ENCODE results near the gene MX1. TPM values are rescaled to one million over a fixed set of nuclear protein-coding genes. Genes with fewer than 3 reads are reported as not detected.
"Not testable (repeated sequence)": the region's sequence is repeated elsewhere in the genome, so short reads cannot be mapped to it uniquely, and the experiment has no call there.

MX1 gene
- total RNA-seq, 4 donors from 2014 or later: 35.4 to 62.6 (median 51.5) TPM

DNA sequence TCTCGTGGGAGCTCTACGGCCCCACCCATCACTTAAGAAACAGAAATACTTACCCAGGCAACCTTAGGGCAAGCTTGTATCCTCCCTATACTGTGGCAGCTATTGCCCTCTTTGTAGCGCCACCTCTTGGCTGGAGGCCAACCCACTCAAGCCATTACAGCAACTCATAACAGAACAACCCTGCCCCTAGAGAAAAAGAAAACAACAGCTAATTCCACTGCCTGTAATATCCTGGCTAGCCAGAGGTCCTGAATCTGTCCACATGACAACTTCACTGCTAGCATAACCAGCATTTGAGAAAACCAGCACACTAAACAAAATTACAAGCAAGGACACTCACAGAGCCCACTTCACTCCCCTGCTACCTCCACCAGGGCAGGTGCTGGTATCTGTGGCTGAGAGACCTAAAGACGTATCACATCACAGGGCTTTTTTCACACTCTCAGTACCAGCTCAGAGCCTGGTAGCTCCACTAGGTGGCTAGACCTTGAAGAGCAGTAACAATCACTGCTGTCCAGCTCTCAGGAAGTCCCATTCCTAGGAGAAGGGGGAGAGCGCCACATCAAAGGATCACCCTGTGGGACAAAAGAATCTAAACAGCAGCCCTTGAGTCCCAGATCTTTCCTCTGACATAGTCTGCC lies 14.5 kb upstream of the MX1 start:
- no peaks in the 10 kb centered on the region for H3K27me3 ChIP-seq
- TF ChIP-seq POLR2A (IDR thresholded peaks at IDR 0.05): no peak
- TF ChIP-seq, protein P1, sequence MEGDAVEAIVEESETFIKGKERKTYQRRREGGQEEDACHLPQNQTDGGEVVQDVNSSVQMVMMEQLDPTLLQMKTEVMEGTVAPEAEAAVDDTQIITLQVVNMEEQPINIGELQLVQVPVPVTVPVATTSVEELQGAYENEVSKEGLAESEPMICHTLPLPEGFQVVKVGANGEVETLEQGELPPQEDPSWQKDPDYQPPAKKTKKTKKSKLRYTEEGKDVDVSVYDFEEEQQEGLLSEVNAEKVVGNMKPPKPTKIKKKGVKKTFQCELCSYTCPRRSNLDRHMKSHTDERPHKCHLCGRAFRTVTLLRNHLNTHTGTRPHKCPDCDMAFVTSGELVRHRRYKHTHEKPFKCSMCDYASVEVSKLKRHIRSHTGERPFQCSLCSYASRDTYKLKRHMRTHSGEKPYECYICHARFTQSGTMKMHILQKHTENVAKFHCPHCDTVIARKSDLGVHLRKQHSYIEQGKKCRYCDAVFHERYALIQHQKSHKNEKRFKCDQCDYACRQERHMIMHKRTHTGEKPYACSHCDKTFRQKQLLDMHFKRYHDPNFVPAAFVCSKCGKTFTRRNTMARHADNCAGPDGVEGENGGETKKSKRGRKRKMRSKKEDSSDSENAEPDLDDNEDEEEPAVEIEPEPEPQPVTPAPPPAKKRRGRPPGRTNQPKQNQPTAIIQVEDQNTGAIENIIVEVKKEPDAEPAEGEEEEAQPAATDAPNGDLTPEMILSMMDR (IDR thresholded peaks at IDR 0.05): peak in 4 of 6 experiments; percentile 31 to 51 (median 36)
- no peak overlapping the region for H3K4me3 ChIP-seq (replicated peaks in 1 of 3)
- no peaks in the 10 kb centered on the region for H3K36me3 ChIP-seq
- 40 to 44% methylated on average over 5 of the region's 5 CpGs for WGBS, 2 donors
- peaks cover 9 to 12% of the 10 kb centered on the region in 2 donors for H3K4me1 ChIP-seq
- H3K9me3 ChIP-seq: no peaks in the 10 kb centered on the region
- intact Hi-C loops (cut with DNase I): no loop called here
- DNase-seq: peak; percentile 73 to 87
- H3K27ac ChIP-seq: peak overlapping the region in 2 of 3 donors; percentile 37 to 51

DNA sequence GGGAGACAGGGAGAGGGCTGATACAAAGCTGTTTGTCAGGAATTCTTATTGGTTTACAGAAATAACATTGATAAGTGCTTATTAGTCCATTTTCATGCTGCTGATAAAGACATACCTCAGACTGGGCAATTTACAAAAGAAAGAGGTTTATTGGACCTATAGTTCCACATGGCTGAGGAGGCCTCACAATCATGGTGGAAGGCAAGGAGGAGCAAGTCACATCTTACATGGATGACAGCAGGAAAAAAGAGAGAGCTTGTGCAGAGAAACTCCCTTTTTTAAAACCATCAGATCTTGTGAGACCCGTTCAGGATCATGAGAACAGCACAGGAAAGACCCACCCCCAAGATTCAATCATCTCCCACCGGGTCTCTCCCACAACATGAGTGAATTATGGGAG lies 8.5 kb upstream of the MX1 start:
- H3K9me3 ChIP-seq; intact Hi-C loops (cut with DNase I); H3K4me3 ChIP-seq (replicated peaks in 1 of 3); H3K36me3 ChIP-seq; H3K27me3 ChIP-seq; H3K27ac ChIP-seq; DNase-seq: not testable (repeated sequence)
- WGBS, 2 donors: 86 to 94% methylated on average over 2 of the region's 2 CpGs
- peaks cover 7 to 15% of the 10 kb centered on the region in 2 donors for H3K4me1 ChIP-seq

DNA sequence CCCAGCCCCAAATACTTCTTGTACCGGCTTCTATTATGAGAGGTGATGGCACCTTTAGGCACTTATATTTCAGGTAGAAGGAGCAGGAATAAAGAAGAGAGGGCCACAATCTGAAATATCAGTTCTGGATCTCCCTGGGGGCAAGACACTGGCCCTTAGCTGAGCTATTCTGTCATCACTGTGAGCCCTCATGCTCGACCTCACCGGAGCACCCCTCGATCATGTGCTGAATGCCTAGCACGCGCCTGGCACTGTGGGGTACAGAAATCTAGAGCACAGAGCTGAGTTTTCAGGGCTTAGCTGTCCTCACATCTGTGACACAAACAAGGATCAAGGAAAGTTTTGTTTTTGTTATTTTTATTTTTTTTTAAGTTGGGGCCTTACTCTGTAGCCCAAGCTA lies 7.6 kb upstream of the MX1 start:
- no peaks in the 10 kb centered on the region for H3K36me3 ChIP-seq
- no peak overlapping the region for H3K4me3 ChIP-seq (replicated peaks in 1 of 3)
- H3K9me3 ChIP-seq: no peaks in the 10 kb centered on the region
- WGBS, 2 donors: 92% methylated on average over 6 of the region's 6 CpGs
- no peak for TF ChIP-seq POLR2A (IDR thresholded peaks at IDR 0.05)
- TF ChIP-seq, protein P1 (IDR thresholded peaks at IDR 0.05): no peak
- no peaks in the 10 kb centered on the region for H3K27me3 ChIP-seq
- intact Hi-C loops (cut with DNase I): no loop called here
- peak overlapping the region in 1 of 3 donors; percentile 10 for H3K27ac ChIP-seq
- peaks cover 7 to 15% of the 10 kb centered on the region in 2 donors for H3K4me1 ChIP-seq
- no peak for DNase-seq

DNA sequence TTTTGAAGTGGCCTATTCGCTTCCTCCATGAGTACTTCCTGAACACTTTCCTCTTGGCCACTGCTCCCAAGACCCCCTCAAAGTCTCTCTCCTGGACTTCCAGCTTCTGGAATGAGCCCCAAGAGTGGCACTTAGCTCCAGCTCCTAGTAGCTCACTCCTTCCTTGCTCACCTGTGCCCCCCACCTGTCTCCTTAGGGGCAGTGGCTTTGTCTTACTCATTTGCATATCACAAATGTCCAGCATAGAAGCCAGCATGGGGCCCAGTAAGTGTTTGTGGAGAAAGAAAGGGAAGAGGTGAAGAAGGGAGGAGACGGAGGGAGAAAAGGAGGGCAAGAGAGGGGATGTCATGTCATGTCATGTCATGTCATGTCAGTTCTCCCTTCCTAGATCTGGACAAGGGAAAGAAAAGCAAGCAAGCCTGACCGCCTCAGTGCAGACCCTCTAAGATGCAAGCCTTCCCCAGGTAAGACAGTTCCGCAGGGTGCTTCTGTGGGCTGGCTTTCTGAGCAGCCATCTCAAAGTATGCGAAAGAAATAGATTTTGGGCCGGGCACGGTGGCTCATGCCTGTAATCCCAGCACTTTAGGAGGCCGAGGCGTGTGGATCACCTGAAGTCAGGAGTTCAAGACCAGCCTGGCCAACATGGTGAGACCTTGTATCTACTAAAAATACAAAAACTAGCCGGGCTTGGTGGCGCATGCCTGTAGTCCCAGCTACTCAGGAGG lies 6.9 kb upstream of the MX1 start:
- TF ChIP-seq, protein P1 (IDR thresholded peaks at IDR 0.05): no peak
- no peak for TF ChIP-seq POLR2A (IDR thresholded peaks at IDR 0.05)
- no peaks in the 10 kb centered on the region for H3K36me3 ChIP-seq

DNA sequence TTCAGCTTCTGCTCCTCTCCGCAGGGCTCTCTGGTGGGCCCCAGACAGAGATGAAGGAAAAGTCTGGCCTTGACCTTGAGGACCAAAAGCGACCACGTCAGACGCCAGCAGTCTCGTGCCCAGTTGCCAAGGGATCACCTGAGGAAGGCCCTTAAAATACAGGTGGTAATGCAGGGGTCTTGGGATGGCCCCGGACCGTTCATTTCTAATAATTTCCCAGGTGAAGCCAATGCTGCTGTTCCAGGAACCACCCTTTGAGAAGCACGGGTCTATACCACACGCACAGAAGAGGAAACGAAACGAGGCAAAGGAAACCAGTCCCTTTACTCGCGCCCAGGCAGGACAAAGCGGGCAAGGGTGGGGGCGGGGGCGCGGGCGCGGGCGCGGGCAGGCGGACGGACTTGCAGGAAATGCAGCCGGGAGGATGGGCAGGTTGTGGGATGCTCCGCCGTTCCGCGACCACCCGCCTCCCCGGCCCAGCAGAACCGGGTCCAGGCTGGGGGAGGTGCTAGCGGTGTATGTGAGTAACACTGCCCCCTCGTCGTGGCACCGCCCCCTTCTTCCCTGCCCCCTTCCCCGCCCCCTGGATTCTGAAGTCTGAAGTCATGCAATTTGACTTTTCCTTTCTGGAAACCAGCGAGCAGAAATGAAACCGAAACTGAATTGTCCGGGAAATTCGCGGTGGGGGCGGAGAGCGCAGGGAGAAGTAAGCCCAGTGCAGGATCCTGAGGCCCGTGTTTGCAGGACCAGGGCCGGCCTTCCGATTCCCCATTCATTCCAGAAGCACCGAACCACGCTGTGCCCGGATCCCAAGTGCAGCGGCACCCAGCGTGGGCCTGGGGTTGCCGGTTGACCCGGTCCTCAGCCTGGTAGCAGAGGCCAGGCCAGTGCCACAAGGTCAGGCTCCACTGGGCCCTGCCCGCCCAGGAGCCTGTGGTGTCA lies 5.8 kb upstream of the MX1 start:
- TF ChIP-seq, protein P1 (IDR thresholded peaks at IDR 0.05): no peak
- TF ChIP-seq POLR2A (IDR thresholded peaks at IDR 0.05): peak in 1 of 2 donors; percentile 50
- 6 to 22% methylated on average over 18 to 53 of the region's 54 CpGs for WGBS, 2 donors
- intact Hi-C loops (cut with DNase I): no loop called here
- H3K27ac ChIP-seq: peak overlapping the region; percentile 92 to 98 (median 97)
- H3K27me3 ChIP-seq: no peaks in the 10 kb centered on the region
- peak; percentile 83 to 87 for DNase-seq
- H3K36me3 ChIP-seq: no peaks in the 10 kb centered on the region
- H3K9me3 ChIP-seq: no peaks in the 10 kb centered on the region
- H3K4me1 ChIP-seq: peaks cover 7 to 15% of the 10 kb centered on the region in 2 donors
- peak overlapping the region in 2 of 3 donors; percentile 44 to 78 for H3K4me3 ChIP-seq (replicated peaks in 1 of 3)

More for the DNA sequence above, 6.9 kb upstream of the MX1 start:
- 87 to 94% methylated on average over 11 of the region's 11 CpGs for WGBS, 2 donors
- intact Hi-C loops (cut with DNase I): no loop called here
- Histone ChIP-seq H3K4me3 (replicated peaks in 1 of 3) (no peak overlapping the region), H3K9me3 (no peaks in the 10 kb centered on the region), H3K27ac (peak overlapping the region in 2 of 3 donors; percentile 92 to 97), H3K4me1 (peaks cover 7 to 15% of the 10 kb centered on the region in 2 donors), H3K27me3 (no peaks in the 10 kb centered on the region)
- DNase-seq: no peak

DNA sequence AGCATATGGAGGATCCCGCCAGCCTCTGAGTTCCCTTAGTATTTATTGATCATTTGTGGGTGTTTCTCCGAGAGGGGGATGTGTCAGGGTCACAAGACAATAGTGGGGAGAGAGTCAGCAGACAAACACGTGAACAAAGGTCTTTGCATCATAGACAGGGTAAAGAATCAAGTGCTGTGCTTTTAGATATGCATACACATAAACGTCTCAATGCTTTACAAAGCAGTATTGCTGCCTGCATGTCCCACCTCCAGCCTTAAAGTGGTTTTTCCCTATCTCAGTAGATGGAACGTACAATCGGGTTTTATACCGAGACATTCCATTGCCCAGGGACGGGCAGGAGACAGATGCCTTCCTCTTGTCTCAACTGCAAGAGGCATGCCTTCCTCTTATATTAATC lies 5.0 kb upstream of the MX1 start:
- peaks cover 7 to 19% of the 10 kb centered on the region in 2 donors for H3K4me1 ChIP-seq
- peak overlapping the region in 1 of 3 donors; percentile 44 for H3K4me3 ChIP-seq (replicated peaks in 1 of 3)
- peak overlapping the region; percentile 92 to 98 (median 97) for H3K27ac ChIP-seq
- 38 to 53% methylated on average over 8 of the region's 8 CpGs for WGBS, 2 donors
- H3K27me3 ChIP-seq; DNase-seq; H3K9me3 ChIP-seq; intact Hi-C loops (cut with DNase I); H3K36me3 ChIP-seq: not testable (repeated sequence)

All from thyroid gland (tissue), 4 donors.